K562 (cell line): ENCODE results near the gene PPP2R3B. TPM values are rescaled to one million over a fixed set of nuclear protein-coding genes. Genes with fewer than 3 reads are reported as not detected.

Source experiments
- ATAC-seq: fragments of 200-7000 bp; cut with Tn5 transposase; 3 replicates; pipeline ENCODE4 v1.9.1; 2020; ENCODE audit warnings: moderate library complexity
- BruUV-seq: library from RNA; stranded (reverse); fragments of 400-500 nt; replicated peaks from 2 replicates; lab custom pipeline; 2021; lab: Mats Ljungman, UMichigan
- CTCF ChIA-PET: fragments of 300-600 bp; formaldehyde crosslinking; extraction: SDS; loops from one replicate; lab custom pipeline; 2021; ENCODE audit warnings: low intra/inter-chr PET ratio; lab: Yijun Ruan, JAX
- POLR2A ChIA-PET: fragments of 300-600, 350-650 bp; sonication (Branson Sonifier 250); formaldehyde crosslinking; extraction: SDS; loops from one replicate; lab custom pipeline; 2021; ENCODE audit warnings: antibody characterized with exemption, inconsistent platforms; lab: Yijun Ruan, JAX
- DNase-seq, 4 experiments: peaks; one replicate each; pipeline versions ENCODE4 v3.0.0 to v3.0.0-alpha.2; 2011 to 2018; ENCODE audit warnings: low spot score in 3 of 4, mixed read lengths in 3 of 4; ENCODE audit errors: extremely low read depth in 1 of 4
- FAIRE-seq: peaks from 2 replicates; lab custom pipeline; 2011; peaks lifted over from hg19 to GRCh38; lab: Jason Lieb, UNC
- H2AFZ ChIP-seq: 2 replicates; pipeline ENCODE4 v1.6.0; 2011; ENCODE audit warnings: low read depth, low read length, control low read depth, inconsistent platforms
- H3K27ac ChIP-seq: fragments of 200-600 bp; 3 replicates; pipeline ENCODE4 v1.8.0; 2011; ENCODE audit warnings: low read depth, mild to moderate bottlenecking, control low read depth, inconsistent platforms, low read length, moderate library complexity, mixed read lengths; ENCODE audit errors: extremely low read depth
- H3K27me3 ChIP-seq, 2 experiments: fragments of 300-600 bp in 1 of 2; 2 replicates in 1 of 2; 3 replicates in 1 of 2; pipeline versions ENCODE4 v1.6.0 to v1.8.0; 2011; ENCODE audit warnings: inconsistent platforms in 2 of 2, low read length in 2 of 2, mild to moderate bottlenecking in 1 of 2, mixed read lengths in 1 of 2, moderate library complexity in 1 of 2; ENCODE audit not compliant: control insufficient read depth in 2 of 2, insufficient read depth in 2 of 2
- H3K36me3 ChIP-seq: fragments of 300-600 bp; 3 replicates; pipeline ENCODE4 v1.8.0; 2011; ENCODE audit warnings: mild to moderate bottlenecking, low read length, inconsistent platforms; ENCODE audit not compliant: control insufficient read depth, insufficient read depth
- H3K4me1 ChIP-seq, 2 experiments: fragments of 200-600 bp in 1 of 2; replicated peaks in 1 of 2; 2 replicates in 1 of 2; 3 replicates in 1 of 2; pipeline versions ENCODE4 v1.5.1 to v1.8.0; 2011; ENCODE audit warnings: inconsistent platforms in 2 of 2, low read length in 2 of 2, mild to moderate bottlenecking in 1 of 2, mixed read lengths in 1 of 2, moderate library complexity in 1 of 2; ENCODE audit not compliant: control insufficient read depth in 2 of 2, insufficient read depth in 2 of 2
- H3K4me2 ChIP-seq: 2 replicates; pipeline ENCODE4 v1.6.1; 2011; ENCODE audit warnings: low read length, control low read depth, inconsistent platforms, mixed read lengths; ENCODE audit not compliant: insufficient read depth
- H3K4me3 ChIP-seq: fragments of 200-600 bp; sonication (generic), shearing (Covaris generic); 2 replicates; pipeline ENCODE4 v1.5.1; 2016; ENCODE audit warnings: control low read depth, inconsistent platforms
- H3K79me2 ChIP-seq: fragments of 200-600 bp; 3 replicates; pipeline ENCODE4 v1.8.0; 2011; ENCODE audit warnings: low read length, inconsistent platforms; ENCODE audit not compliant: control insufficient read depth, insufficient read depth
- H3K9ac ChIP-seq, 2 experiments: 2 replicates each; pipeline versions ENCODE4 v1.6.0 to v1.6.1; 2011; ENCODE audit warnings: low read depth in 2 of 2, low read length in 2 of 2, control low read depth in 1 of 2, inconsistent platforms in 1 of 2, mild to moderate bottlenecking in 1 of 2, mixed read lengths in 1 of 2; ENCODE audit not compliant: insufficient read depth in 1 of 2
- H3K9me1 ChIP-seq: one replicate; pipeline ENCODE4 v1.6.0; 2011; ENCODE audit warnings: inconsistent platforms, mild to moderate bottlenecking, low read length, moderate library complexity; ENCODE audit not compliant: control insufficient read depth, insufficient read depth
- H3K9me3 ChIP-seq: replicated peaks from 2 replicates; pipeline ENCODE4 v1.5.1; 2011; ENCODE audit warnings: low read depth, low read length, inconsistent platforms; ENCODE audit not compliant: control insufficient read depth, insufficient read depth
- H4K20me1 ChIP-seq: replicated peaks from 2 replicates; pipeline ENCODE4 v1.6.1; 2011; ENCODE audit warnings: low read length, inconsistent platforms, mixed read lengths; ENCODE audit not compliant: control insufficient read depth, insufficient read depth
- BHLHE40 ChIP-seq: IDR thresholded peaks from 2 replicates; pipeline ENCODE4 v1.6.1; 2011; ENCODE audit warnings: low read length, improper control_type of control experiment
- EGR1 ChIP-seq: fragments of 450-650 bp; conservative IDR thresholded peaks from 2 replicates; pipeline ENCODE4 v1.6.1; 2017; ENCODE audit warnings: mild to moderate bottlenecking
- ILK ChIP-seq: fragments of 450-650 bp; IDR thresholded peaks from 2 replicates; pipeline ENCODE4 v1.6.1; 2016; ENCODE audit warnings: missing genetic modification characterization, low read depth, mild to moderate bottlenecking, missing compliant biosample characterization, moderate library complexity, borderline replicate concordance
- PKNOX1 ChIP-seq: fragments of 450-650 bp; IDR thresholded peaks from 2 replicates; pipeline ENCODE4 v1.6.1; 2016
- WHSC1 ChIP-seq: IDR thresholded peaks from one replicate; pipeline ENCODE4 v1.6.1; 2012; ENCODE audit warnings: low read length, control low read depth, inconsistent platforms
- XRCC4 ChIP-seq: IDR thresholded peaks from one replicate; pipeline ENCODE4 v1.6.1; 2011; ENCODE audit not compliant: insufficient read depth, insufficient read length; ENCODE audit errors: extremely low read depth
- ZBTB7A ChIP-seq: IDR thresholded peaks from 2 replicates; pipeline ENCODE4 v1.6.1; 2011; ENCODE audit warnings: low read depth, mild to moderate bottlenecking, low read length, moderate library complexity, borderline replicate concordance; ENCODE audit not compliant: control insufficient read depth
- WGBS: fragments of 100-300 bp; shearing (Covaris generic); methylation state at CpG from one replicate; pipeline ENCODE4 v1.1.6; 2016; ENCODE audit warnings: low coverage, mixed read lengths; ENCODE audit not compliant: insufficient coverage; ENCODE audit errors: missing lambda C conversion rate; 5-methylcytosine and 5-hydroxymethylcytosine counted together
- in situ Hi-C: fragments of 300-500 bp; cut with MboI; formaldehyde crosslinking; loops from 4 replicates; pipeline ENCODE4 v1.15.0; 2018; ENCODE audit warnings: inconsistent platforms, mixed read lengths
- intact Hi-C: fragments of 100-400 bp; cut with micrococcal nuclease; formaldehyde crosslinking; loops from 2 replicates; pipeline ENCODE4 v1.14.2; 2022
- polyA plus RNA-seq, 8 experiments: library from polyadenylated mRNA; depleted of rRNA in 4 of 8; stranded (reverse) in 5 of 8; unstranded in 3 of 8; fragments of >200 nt; fragmentation: Nextera tagmentation in 2 of 8; fragmentation: Illumina TruSeq in 1 of 8; extraction: Ambion mirVana in 2 of 8; extraction: Trizol in 1 of 8; gene quantifications; 2 replicates each; pipeline versions ENCODE4 v1.2.1 to v1.2.3, GENCODE V29; 2011 to 2014; ENCODE audit warnings: inconsistent platforms in 1 of 8, missing spikeins in 1 of 8
- total RNA-seq, 7 experiments: library from RNA; depleted of rRNA in 6 of 7; stranded (reverse); fragments of >200 nt in 6 of 7; fragmentation: Illumina TruSeq in 2 of 7; extraction: Trizol in 2 of 7; gene quantifications; 2 replicates each; pipeline versions ENCODE4 v1.2.1 to v1.2.3, GENCODE V29; 2011 to 2021; ENCODE audit warnings: low replicate concordance in 1 of 7
- TF ChIP-seq, protein P1 (sequence below): fragments of 200-800 bp; sonication (Bioruptor generic); IDR thresholded peaks from 2 replicates; pipeline ENCODE4 v1.6.1; 2017; ENCODE audit warnings: missing genetic modification characterization, missing compliant biosample characterization
- TF ChIP-seq, protein P2 (sequence below), 3 experiments: fragments of 200-800 bp in 1 of 3; sonication (Bioruptor generic) in 1 of 3; sonication (generic) in 1 of 3; formaldehyde crosslinking in 1 of 3; IDR thresholded peaks; 2 replicates each; pipeline versions ENCODE4 v1.6.1 to v1.8.0; 2016 to 2022; ENCODE audit warnings: mild to moderate bottlenecking in 2 of 3, missing compliant biosample characterization in 2 of 3, missing genetic modification characterization in 2 of 3, missing genetic modification reagents in 1 of 3

Gene PPP2R3B
- total and polyA plus RNA-seq, 9 of the 15 experiments (the other 6 are each of a cell fraction or from before 2014, with no cell fraction given): 0.04 to 18.2 (median 8.2) TPM; not detected in 1

- POLR2A ChIA-PET: no interaction called here
- DNase-seq (peak in 3 of 4 experiments; percentile 88 to 95 (median 90)), FAIRE-seq (no peak), ATAC-seq (peak; percentile 0; the same call in 1 of the 3 replicates)
- peak overlapping the region; percentile 60 for H3K4me2 ChIP-seq
- H3K9me3 ChIP-seq: no peaks in the 10 kb centered on the region
- H3K27ac ChIP-seq: peak overlapping the region; percentile 53
- in situ Hi-C loops: no loop called here
- BruUV-seq: no TSS peak
- H3K79me2 ChIP-seq: peaks cover 30% of the 10 kb centered on the region
- CTCF ChIA-PET: no interaction called here
- no peaks in the 10 kb centered on the region for H3K9me1 ChIP-seq
- TF ChIP-seq ZBTB7A: 0 out of 2 replicates have a peak, but pooled peaks have one; percentile 7
- TF ChIP-seq, protein P1, sequence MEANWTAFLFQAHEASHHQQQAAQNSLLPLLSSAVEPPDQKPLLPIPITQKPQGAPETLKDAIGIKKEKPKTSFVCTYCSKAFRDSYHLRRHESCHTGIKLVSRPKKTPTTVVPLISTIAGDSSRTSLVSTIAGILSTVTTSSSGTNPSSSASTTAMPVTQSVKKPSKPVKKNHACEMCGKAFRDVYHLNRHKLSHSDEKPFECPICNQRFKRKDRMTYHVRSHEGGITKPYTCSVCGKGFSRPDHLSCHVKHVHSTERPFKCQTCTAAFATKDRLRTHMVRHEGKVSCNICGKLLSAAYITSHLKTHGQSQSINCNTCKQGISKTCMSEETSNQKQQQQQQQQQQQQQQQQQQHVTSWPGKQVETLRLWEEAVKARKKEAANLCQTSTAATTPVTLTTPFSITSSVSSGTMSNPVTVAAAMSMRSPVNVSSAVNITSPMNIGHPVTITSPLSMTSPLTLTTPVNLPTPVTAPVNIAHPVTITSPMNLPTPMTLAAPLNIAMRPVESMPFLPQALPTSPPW (CRISPR knock-in tag): peak; percentile 11
- TF ChIP-seq WHSC1: no peak
- peak; percentile 47 for TF ChIP-seq PKNOX1
- peak; percentile 72 for TF ChIP-seq BHLHE40
- no peak for TF ChIP-seq XRCC4
- peak; percentile 81 for TF ChIP-seq EGR1
- no peak for TF ChIP-seq ILK (tag)
- TF ChIP-seq, protein P2, sequence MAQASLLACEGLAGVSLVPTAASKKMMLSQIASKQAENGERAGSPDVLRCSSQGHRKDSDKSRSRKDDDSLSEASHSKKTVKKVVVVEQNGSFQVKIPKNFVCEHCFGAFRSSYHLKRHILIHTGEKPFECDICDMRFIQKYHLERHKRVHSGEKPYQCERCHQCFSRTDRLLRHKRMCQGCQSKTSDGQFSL (CRISPR knock-in tag; IDR thresholded peaks at IDR 0.05): 0 out of 2 replicates have a peak, but pooled peaks have one; percentile 41
- TF ChIP-seq, protein P2 (tag; IDR thresholded peaks at IDR 0.05): 0 out of 4 replicates have a peak, but pooled peaks of 1 of the 2 experiments have one; percentile 52
- H3K27me3 ChIP-seq: no peaks in the 10 kb centered on the region
- no peaks in the 10 kb centered on the region for H4K20me1 ChIP-seq
- peak overlapping the region; percentile 75 for H3K4me3 ChIP-seq
- H2AFZ ChIP-seq: no peak overlapping the region
- peak overlapping the region; percentile 41 to 85 for H3K9ac ChIP-seq
- 0% methylated on average over 3 of the region's 28 CpGs for WGBS
- H3K4me1 ChIP-seq: peaks cover 5 to 34% of the 10 kb centered on the region in 2 experiments; a peak in 4 of 5 replicates
- intact Hi-C loops: loop anchor here (1.0 kb wide), 1 partner anchor 34 kb away; no protein-coding TSS in a partner anchor
- peaks cover 34% of the 10 kb centered on the region; the same call in 2 of the 3 replicates for H3K36me3 ChIP-seq
Measured at GRCh38 chrX:317424-318067, 69.2 kb downstream of the PPP2R3B start.
